ENCODE measurements around the gene PNMT.

Gene PNMT

GRCh38 chr17:39648616-39649366 is 19.5 kb upstream of the PNMT start:
- Histone ChIP-seq H3K4me3 (ENCODE audit: low read length) (no peak overlapping the region), H3K27me3 (ENCODE audit: insufficient read depth, low read length) (no peaks in the 10 kb centered on the region), H3K9ac (ENCODE audit: low read depth, low read length) (no peak overlapping the region), H3K36me3 (ENCODE audit: insufficient read depth, low read depth, low read length) (no peaks in the 10 kb centered on the region), H3K27ac (ENCODE audit: low read length) (no peak overlapping the region), H3K4me1 (ENCODE audit: insufficient read depth, low read length) (peaks cover 17% of the 10 kb centered on the region; the same call in 1 of the 2 replicates), H3K9me3 (ENCODE audit: insufficient read depth, low read depth, low read length) (no peaks in the 10 kb centered on the region)

GRCh38 chr17:39650121-39650579 is 18.1 kb upstream of the PNMT start:
- peaks cover 5% of the 10 kb centered on the region; the same call in 1 of the 2 replicates for H3K36me3 ChIP-seq (ENCODE audit: insufficient read depth, low read depth, low read length)
- H3K4me3 ChIP-seq (ENCODE audit: low read length): no peak overlapping the region
- no peak overlapping the region for H3K9ac ChIP-seq (ENCODE audit: low read depth, low read length)
- no peaks in the 10 kb centered on the region for H3K27me3 ChIP-seq (ENCODE audit: insufficient read depth, low read length)
- H3K4me1 ChIP-seq (ENCODE audit: insufficient read depth, low read length): peaks cover 14% of the 10 kb centered on the region; the same call in 1 of the 2 replicates
- H3K9me3 ChIP-seq (ENCODE audit: insufficient read depth, low read depth, low read length): no peaks in the 10 kb centered on the region
- H3K27ac ChIP-seq (ENCODE audit: low read length): no peak overlapping the region

- Histone ChIP-seq H3K4me3 (ENCODE audit: low read length) (no peak overlapping the region), H3K9me3 (ENCODE audit: insufficient read depth, low read depth, low read length) (no peaks in the 10 kb centered on the region), H3K27ac (ENCODE audit: low read length) (peak overlapping the region; percentile 16), H3K36me3 (ENCODE audit: insufficient read depth, low read depth, low read length) (peaks cover 9% of the 10 kb centered on the region; the same call in 1 of the 2 replicates), H3K27me3 (ENCODE audit: insufficient read depth, low read length) (no peaks in the 10 kb centered on the region), H3K9ac (ENCODE audit: low read depth, low read length) (peak overlapping the region; percentile 19; the same call in 1 of the 2 replicates), H3K4me1 (ENCODE audit: insufficient read depth, low read length) (peaks cover 9% of the 10 kb centered on the region; the same call in 1 of the 2 replicates)
Measured at GRCh38 chr17:39651923-39652586, 16.2 kb upstream of the PNMT start.

GRCh38 chr17:39652587-39653315 is 15.5 kb upstream of the PNMT start:
- H3K4me1 ChIP-seq (ENCODE audit: insufficient read depth, low read length): peaks cover 9% of the 10 kb centered on the region; the same call in 1 of the 2 replicates
- H3K9ac ChIP-seq (ENCODE audit: low read depth, low read length): peak overlapping the region; percentile 19; the same call in 1 of the 2 replicates
- peak overlapping the region; percentile 16 for H3K27ac ChIP-seq (ENCODE audit: low read length)
- H3K9me3 ChIP-seq (ENCODE audit: insufficient read depth, low read depth, low read length): no peaks in the 10 kb centered on the region
- H3K4me3 ChIP-seq (ENCODE audit: low read length): 0 out of 2 replicates have a peak overlapping the region, but pooled peaks have one; percentile 17
- no peaks in the 10 kb centered on the region for H3K27me3 ChIP-seq (ENCODE audit: insufficient read depth, low read length)
- H3K36me3 ChIP-seq (ENCODE audit: insufficient read depth, low read depth, low read length): peaks cover 9% of the 10 kb centered on the region; the same call in 1 of the 2 replicates

- 0 out of 2 replicates have a peak overlapping the region, but pooled peaks have one; percentile 17 for H3K4me3 ChIP-seq (ENCODE audit: low read length)
- peaks cover 11% of the 10 kb centered on the region; the same call in 1 of the 2 replicates for H3K36me3 ChIP-seq (ENCODE audit: insufficient read depth, low read depth, low read length)
- peaks cover 9% of the 10 kb centered on the region; the same call in 1 of the 2 replicates for H3K4me1 ChIP-seq (ENCODE audit: insufficient read depth, low read length)
- H3K27ac ChIP-seq (ENCODE audit: low read length): peak overlapping the region; percentile 16
- H3K27me3 ChIP-seq (ENCODE audit: insufficient read depth, low read length): no peaks in the 10 kb centered on the region
- peak overlapping the region; percentile 19; the same call in 1 of the 2 replicates for H3K9ac ChIP-seq (ENCODE audit: low read depth, low read length)
- no peaks in the 10 kb centered on the region for H3K9me3 ChIP-seq (ENCODE audit: insufficient read depth, low read depth, low read length)
Measured at GRCh38 chr17:39653316-39653661, 15.0 kb upstream of the PNMT start.

- Histone ChIP-seq H3K9ac (ENCODE audit: low read depth, low read length) (0 out of 2 replicates have a peak overlapping the region, but pooled peaks have one; percentile 19), H3K9me3 (ENCODE audit: insufficient read depth, low read depth, low read length) (no peaks in the 10 kb centered on the region), H3K4me3 (ENCODE audit: low read length) (no peak overlapping the region), H3K4me1 (ENCODE audit: insufficient read depth, low read length) (peaks cover 9% of the 10 kb centered on the region; the same call in 1 of the 2 replicates), H3K27ac (ENCODE audit: low read length) (no peak overlapping the region), H3K27me3 (ENCODE audit: insufficient read depth, low read length) (no peaks in the 10 kb centered on the region), H3K36me3 (ENCODE audit: insufficient read depth, low read depth, low read length) (peaks cover 17% of the 10 kb centered on the region; the same call in 1 of the 2 replicates)
Measured at GRCh38 chr17:39653662-39654331, 14.5 kb upstream of the PNMT start.

- Histone ChIP-seq H3K9me3 (ENCODE audit: insufficient read depth, low read depth, low read length) (no peaks in the 10 kb centered on the region), H3K27me3 (ENCODE audit: insufficient read depth, low read length) (no peaks in the 10 kb centered on the region), H3K36me3 (ENCODE audit: insufficient read depth, low read depth, low read length) (peaks cover 23% of the 10 kb centered on the region; the same call in 1 of the 2 replicates), H3K4me1 (ENCODE audit: insufficient read depth, low read length) (peaks cover 9% of the 10 kb centered on the region; the same call in 1 of the 2 replicates), H3K9ac (ENCODE audit: low read depth, low read length) (no peak overlapping the region), H3K4me3 (ENCODE audit: low read length) (no peak overlapping the region), H3K27ac (ENCODE audit: low read length) (no peak overlapping the region)
Measured at GRCh38 chr17:39655105-39655504, 13.1 kb upstream of the PNMT start.

- H3K4me1 ChIP-seq (ENCODE audit: insufficient read depth, low read length): no peaks in the 10 kb centered on the region; the same call in 1 of the 2 replicates
- no peak overlapping the region for H3K9ac ChIP-seq (ENCODE audit: low read depth, low read length)
- no peaks in the 10 kb centered on the region for H3K27me3 ChIP-seq (ENCODE audit: insufficient read depth, low read length)
- H3K36me3 ChIP-seq (ENCODE audit: insufficient read depth, low read depth, low read length): peaks cover 35% of the 10 kb centered on the region; the same call in 1 of the 2 replicates
- H3K9me3 ChIP-seq (ENCODE audit: insufficient read depth, low read depth, low read length): no peaks in the 10 kb centered on the region
- no peak overlapping the region for H3K27ac ChIP-seq (ENCODE audit: low read length)
- no peak overlapping the region for H3K4me3 ChIP-seq (ENCODE audit: low read length)
Measured at GRCh38 chr17:39658346-39658745, 9.9 kb upstream of the PNMT start.

- H3K27me3 ChIP-seq (ENCODE audit: insufficient read depth, low read length): no peaks in the 10 kb centered on the region
- no peaks in the 10 kb centered on the region; the same call in 1 of the 2 replicates for H3K4me1 ChIP-seq (ENCODE audit: insufficient read depth, low read length)
- no peak overlapping the region for H3K4me3 ChIP-seq (ENCODE audit: low read length)
- no peak overlapping the region for H3K27ac ChIP-seq (ENCODE audit: low read length)
- no peak overlapping the region for H3K9ac ChIP-seq (ENCODE audit: low read depth, low read length)
- peaks cover 35% of the 10 kb centered on the region; the same call in 1 of the 2 replicates for H3K36me3 ChIP-seq (ENCODE audit: insufficient read depth, low read depth, low read length)
- H3K9me3 ChIP-seq (ENCODE audit: insufficient read depth, low read depth, low read length): no peaks in the 10 kb centered on the region
Measured at GRCh38 chr17:39658760-39659159, 9.5 kb upstream of the PNMT start.

GRCh38 chr17:39659279-39660010 is 8.8 kb upstream of the PNMT start:
- Histone ChIP-seq H3K9ac (ENCODE audit: low read depth, low read length) (no peak overlapping the region), H3K4me1 (ENCODE audit: insufficient read depth, low read length) (peaks cover 5% of the 10 kb centered on the region), H3K27me3 (ENCODE audit: insufficient read depth, low read length) (no peaks in the 10 kb centered on the region), H3K4me3 (ENCODE audit: low read length) (no peak overlapping the region), H3K36me3 (ENCODE audit: insufficient read depth, low read depth, low read length) (peaks cover 34% of the 10 kb centered on the region; the same call in 1 of the 2 replicates), H3K9me3 (ENCODE audit: insufficient read depth, low read depth, low read length) (no peaks in the 10 kb centered on the region), H3K27ac (ENCODE audit: low read length) (no peak overlapping the region)

All from iPS-20b (cell line).